HEK293 (cell line): Measurements from ENCODE around the gene IL11.
"Not testable (repeated sequence)": the region's sequence is repeated elsewhere in the genome, so short reads cannot be mapped to it uniquely, and the experiment has no call there.

Experiments used
- CTCF ChIA-PET: fragments of 350-600 bp; formaldehyde crosslinking; extraction: SDS; loops from one replicate; lab custom pipeline; 2021; ENCODE audit warnings: antibody characterized with exemption; lab: Yijun Ruan, JAX
- POLR2A ChIA-PET: fragments of 300-600 bp; formaldehyde crosslinking; extraction: SDS; loops from one replicate; lab custom pipeline; 2020; ENCODE audit warnings: antibody characterized with exemption, inconsistent platforms; lab: Yijun Ruan, JAX
- H3K27ac ChIP-seq: fragments of 200-500 bp; sonication (Bioruptor generic); 2 replicates; pipeline ENCODE4 v1.5.1; 2014; ENCODE audit warnings: low read depth, low read length, control low read depth, inconsistent platforms; ENCODE audit errors: extremely low read depth
- H3K36me3 ChIP-seq, 2 experiments: fragments of 200-500 bp in 1 of 2; sonication (Bioruptor generic) in 1 of 2; 1 replicate in 1 of 2; 2 replicates in 1 of 2; pipeline ENCODE4 v1.5.1; 2014 to 2017; ENCODE audit warnings: inconsistent platforms in 2 of 2, low read length in 2 of 2; ENCODE audit not compliant: control insufficient read depth in 2 of 2, insufficient read depth in 1 of 2
- H3K4me1 ChIP-seq: fragments of 200-500 bp; sonication (Bioruptor generic); 2 replicates; pipeline ENCODE4 v1.5.1; 2014; ENCODE audit warnings: mild to moderate bottlenecking, low read length, inconsistent platforms; ENCODE audit not compliant: control insufficient read depth, insufficient read depth
- H3K4me3 ChIP-seq: 2 replicates; pipeline ENCODE4 v1.5.1; 2011; ENCODE audit warnings: low read depth, mild to moderate bottlenecking, control low read depth, low read length, moderate library complexity
- H3K9me3 ChIP-seq: fragments of 200-500 bp; sonication (Bioruptor generic); 2 replicates; pipeline ENCODE4 v1.5.1; 2014; ENCODE audit warnings: low read depth, low read length, inconsistent platforms; ENCODE audit not compliant: control insufficient read depth, insufficient read depth
- FEZF1 ChIP-seq: fragments of 450-650 bp; formaldehyde crosslinking; IDR thresholded peaks from 2 replicates; pipeline ENCODE4 v1.5.1; 2016; ENCODE audit warnings: missing biosample characterization, missing genetic modification characterization
- PRDM4 ChIP-seq: fragments of 450-650 bp; formaldehyde crosslinking; IDR thresholded peaks from 2 replicates; pipeline ENCODE4 v1.5.1; 2017; ENCODE audit warnings: missing biosample characterization, missing genetic modification characterization
- SALL2 ChIP-seq: fragments of 450-650 bp; formaldehyde crosslinking; IDR thresholded peaks from 2 replicates; pipeline ENCODE4 v1.5.0; 2017; ENCODE audit warnings: missing biosample characterization, mild to moderate bottlenecking, missing genetic modification characterization, borderline replicate concordance
- SCRT2 ChIP-seq: fragments of 450-650 bp; formaldehyde crosslinking; IDR thresholded peaks from 2 replicates; pipeline ENCODE4 v1.5.1; 2016; ENCODE audit warnings: missing biosample characterization, missing genetic modification characterization
- SP7 ChIP-seq: fragments of 450-650 bp; formaldehyde crosslinking; IDR thresholded peaks from 2 replicates; pipeline ENCODE4 v1.5.1; 2016; ENCODE audit warnings: missing biosample characterization, missing genetic modification characterization
- ZBTB7A ChIP-seq: fragments of 450-650 bp; formaldehyde crosslinking; IDR thresholded peaks from 2 replicates; pipeline ENCODE4 v1.5.1; 2016; ENCODE audit warnings: low read depth, missing biosample characterization, missing genetic modification characterization
- ZNF121 ChIP-seq: fragments of 450-650 bp; formaldehyde crosslinking; IDR thresholded peaks from 2 replicates; pipeline ENCODE4 v1.5.1; 2016; ENCODE audit warnings: missing biosample characterization, missing genetic modification characterization
- ZNF366 ChIP-seq: fragments of 450-650 bp; formaldehyde crosslinking; conservative IDR thresholded peaks from 2 replicates; pipeline ENCODE4 v1.5.1; 2016; ENCODE audit warnings: missing biosample characterization, missing genetic modification characterization
- ZNF37A ChIP-seq: fragments of 450-650 bp; IDR thresholded peaks from 2 replicates; pipeline ENCODE4 v1.5.1; 2018; ENCODE audit warnings: missing biosample characterization, missing genetic modification characterization
- ZNF501 ChIP-seq: fragments of 450-650 bp; formaldehyde crosslinking; IDR thresholded peaks from 2 replicates; pipeline ENCODE4 v1.5.1; 2016; ENCODE audit warnings: missing biosample characterization, missing genetic modification characterization
- ZNF513 ChIP-seq: fragments of 450-650 bp; IDR thresholded peaks from 2 replicates; pipeline ENCODE4 v1.5.1; 2018; ENCODE audit warnings: missing biosample characterization, missing genetic modification characterization
- ZNF600 ChIP-seq: fragments of 450-650 bp; formaldehyde crosslinking; IDR thresholded peaks from 2 replicates; pipeline ENCODE4 v1.5.1; 2016; ENCODE audit warnings: missing biosample characterization, missing genetic modification characterization
- ZNF660 ChIP-seq: fragments of 450-650 bp; IDR thresholded peaks from 2 replicates; pipeline ENCODE4 v1.5.1; 2018; ENCODE audit warnings: missing biosample characterization, mild to moderate bottlenecking, missing genetic modification characterization
- ZNF747 ChIP-seq: fragments of 450-650 bp; formaldehyde crosslinking; IDR thresholded peaks from 2 replicates; pipeline ENCODE4 v1.5.1; 2016; ENCODE audit warnings: missing biosample characterization, missing genetic modification characterization
- TF ChIP-seq, protein P1 (sequence below): fragments of 450-650 bp; formaldehyde crosslinking; IDR thresholded peaks from 2 replicates; pipeline ENCODE4 v1.5.1; 2016; ENCODE audit warnings: missing biosample characterization, missing genetic modification characterization
- TF ChIP-seq, protein P2 (sequence below): fragments of 450-650 bp; formaldehyde crosslinking; IDR thresholded peaks from 2 replicates; pipeline ENCODE4 v1.5.1; 2016; ENCODE audit warnings: missing biosample characterization, missing genetic modification characterization
- TF ChIP-seq, protein P3 (sequence below): fragments of 450-650 bp; formaldehyde crosslinking; IDR thresholded peaks from 2 replicates; pipeline ENCODE4 v1.5.1; 2017; ENCODE audit warnings: missing biosample characterization, mild to moderate bottlenecking, missing genetic modification characterization, moderate library complexity

IL11 gene

DNA sequence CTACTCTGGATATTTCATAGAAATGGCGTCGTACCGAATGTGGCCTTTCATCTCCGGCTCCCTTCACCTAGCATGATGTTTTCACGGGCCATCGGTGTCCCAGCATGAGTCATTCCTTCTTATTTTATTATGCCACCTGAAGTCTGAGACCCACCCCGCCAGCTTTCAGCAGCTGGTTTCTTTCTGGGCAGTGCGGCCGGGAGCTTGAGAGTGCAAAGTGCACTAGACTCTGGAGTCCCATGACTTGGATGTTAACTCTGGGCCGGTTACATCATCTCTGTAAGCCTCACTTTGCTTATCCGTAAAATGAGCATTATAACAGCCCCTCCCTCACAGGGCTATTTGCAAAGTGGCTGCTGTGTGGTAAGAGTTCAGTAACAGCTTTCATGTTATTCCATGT is 36.4 kb downstream of the IL11 start (continued):
- TF ChIP-seq, protein P1, sequence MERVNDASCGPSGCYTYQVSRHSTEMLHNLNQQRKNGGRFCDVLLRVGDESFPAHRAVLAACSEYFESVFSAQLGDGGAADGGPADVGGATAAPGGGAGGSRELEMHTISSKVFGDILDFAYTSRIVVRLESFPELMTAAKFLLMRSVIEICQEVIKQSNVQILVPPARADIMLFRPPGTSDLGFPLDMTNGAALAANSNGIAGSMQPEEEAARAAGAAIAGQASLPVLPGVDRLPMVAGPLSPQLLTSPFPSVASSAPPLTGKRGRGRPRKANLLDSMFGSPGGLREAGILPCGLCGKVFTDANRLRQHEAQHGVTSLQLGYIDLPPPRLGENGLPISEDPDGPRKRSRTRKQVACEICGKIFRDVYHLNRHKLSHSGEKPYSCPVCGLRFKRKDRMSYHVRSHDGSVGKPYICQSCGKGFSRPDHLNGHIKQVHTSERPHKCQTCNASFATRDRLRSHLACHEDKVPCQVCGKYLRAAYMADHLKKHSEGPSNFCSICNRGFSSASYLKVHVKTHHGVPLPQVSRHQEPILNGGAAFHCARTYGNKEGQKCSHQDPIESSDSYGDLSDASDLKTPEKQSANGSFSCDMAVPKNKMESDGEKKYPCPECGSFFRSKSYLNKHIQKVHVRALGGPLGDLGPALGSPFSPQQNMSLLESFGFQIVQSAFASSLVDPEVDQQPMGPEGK: 0 out of 2 replicates have a peak, but pooled peaks have one; percentile 37
- no peak for TF ChIP-seq ZNF747 (tag by site-specific recombination)
- TF ChIP-seq SALL2 (tag by site-specific recombination): no peak
- TF ChIP-seq, protein P2, sequence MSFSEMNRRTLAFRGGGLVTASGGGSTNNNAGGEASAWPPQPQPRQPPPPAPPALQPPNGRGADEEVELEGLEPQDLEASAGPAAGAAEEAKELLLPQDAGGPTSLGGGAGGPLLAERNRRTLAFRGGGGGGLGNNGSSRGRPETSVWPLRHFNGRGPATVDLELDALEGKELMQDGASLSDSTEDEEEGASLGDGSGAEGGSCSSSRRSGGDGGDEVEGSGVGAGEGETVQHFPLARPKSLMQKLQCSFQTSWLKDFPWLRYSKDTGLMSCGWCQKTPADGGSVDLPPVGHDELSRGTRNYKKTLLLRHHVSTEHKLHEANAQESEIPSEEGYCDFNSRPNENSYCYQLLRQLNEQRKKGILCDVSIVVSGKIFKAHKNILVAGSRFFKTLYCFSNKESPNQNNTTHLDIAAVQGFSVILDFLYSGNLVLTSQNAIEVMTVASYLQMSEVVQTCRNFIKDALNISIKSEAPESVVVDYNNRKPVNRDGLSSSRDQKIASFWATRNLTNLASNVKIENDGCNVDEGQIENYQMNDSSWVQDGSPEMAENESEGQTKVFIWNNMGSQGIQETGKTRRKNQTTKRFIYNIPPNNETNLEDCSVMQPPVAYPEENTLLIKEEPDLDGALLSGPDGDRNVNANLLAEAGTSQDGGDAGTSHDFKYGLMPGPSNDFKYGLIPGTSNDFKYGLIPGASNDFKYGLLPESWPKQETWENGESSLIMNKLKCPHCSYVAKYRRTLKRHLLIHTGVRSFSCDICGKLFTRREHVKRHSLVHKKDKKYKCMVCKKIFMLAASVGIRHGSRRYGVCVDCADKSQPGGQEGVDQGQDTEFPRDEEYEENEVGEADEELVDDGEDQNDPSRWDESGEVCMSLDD (tag by site-specific recombination): 0 out of 2 replicates have a peak, but pooled peaks have one; percentile 46
- TF ChIP-seq SCRT2 (tag by site-specific recombination): no peak
- peak; percentile 66; the same call in 1 of the 2 replicates for TF ChIP-seq ZNF600 (tag by site-specific recombination)
- no peak for TF ChIP-seq ZNF513
- no peak for TF ChIP-seq ZNF37A (tag by site-specific recombination)
- TF ChIP-seq, protein P3, sequence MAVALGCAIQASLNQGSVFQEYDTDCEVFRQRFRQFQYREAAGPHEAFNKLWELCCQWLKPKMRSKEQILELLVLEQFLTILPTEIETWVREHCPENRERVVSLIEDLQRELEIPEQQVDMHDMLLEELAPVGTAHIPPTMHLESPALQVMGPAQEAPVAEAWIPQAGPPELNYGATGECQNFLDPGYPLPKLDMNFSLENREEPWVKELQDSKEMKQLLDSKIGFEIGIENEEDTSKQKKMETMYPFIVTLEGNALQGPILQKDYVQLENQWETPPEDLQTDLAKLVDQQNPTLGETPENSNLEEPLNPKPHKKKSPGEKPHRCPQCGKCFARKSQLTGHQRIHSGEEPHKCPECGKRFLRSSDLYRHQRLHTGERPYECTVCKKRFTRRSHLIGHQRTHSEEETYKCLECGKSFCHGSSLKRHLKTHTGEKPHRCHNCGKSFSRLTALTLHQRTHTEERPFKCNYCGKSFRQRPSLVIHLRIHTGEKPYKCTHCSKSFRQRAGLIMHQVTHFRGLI: 0 out of 2 replicates have a peak, but pooled peaks have one; percentile 22
- TF ChIP-seq ZNF121 (tag by site-specific recombination): no peak
- no peak for TF ChIP-seq ZNF660 (tag by site-specific recombination)
- no peak for TF ChIP-seq ZBTB7A (tag by site-specific recombination)
- TF ChIP-seq SP7: peak; percentile 64; the same call in 1 of the 2 replicates
- TF ChIP-seq FEZF1: 0 out of 2 replicates have a peak, but pooled peaks have one; percentile 33
- no peak for TF ChIP-seq PRDM4 (tag by site-specific recombination)
- TF ChIP-seq ZNF501: no peak
- TF ChIP-seq ZNF366 (tag by site-specific recombination): peak; percentile 26; the same call in 1 of the 2 replicates
- TF ChIP-seq, all 188 proteins: peak for 8

GRCh38 chr19:55329791-55330190 is 40.5 kb downstream of the IL11 start:
- CTCF ChIA-PET: interaction anchor here (1.8 kb wide), 1 partner anchor 9 kb away, joined by 7 read pairs; the partner anchor contains the start of gene KMT5C
- POLR2A ChIA-PET: interaction anchor here (0.6 kb wide), 1 partner anchor 10 kb away, joined by 3 read pairs; the partner anchor contains the start of gene KMT5C
- H3K36me3 ChIP-seq, H3K9me3 ChIP-seq, H3K27ac ChIP-seq, H3K4me3 ChIP-seq, H3K4me1 ChIP-seq: not testable (repeated sequence)

GRCh38 chr19:55328774-55329318 is 41.4 kb downstream of the IL11 start:
- not testable (repeated sequence) for H3K27ac ChIP-seq, H3K9me3 ChIP-seq, H3K4me1 ChIP-seq, H3K4me3 ChIP-seq, H3K36me3 ChIP-seq
- ChIA-PET POLR2A (interaction anchor here (0.6 to 0.7 kb wide), 2 partner anchors 11 to 249 kb away, joined by 3 read pairs; partner anchors contain the start of gene KMT5C), CTCF (interaction anchor here (0.7 to 1.8 kb wide), 3 partner anchors 10 to 43 kb away, joined by 3 to 7 read pairs (median 4); partner anchors contain the start of gene KMT5C)
